GM23338 (cell line): ENCODE measurements around the gene GPC6. TPM values are rescaled to one million over a fixed set of nuclear protein-coding genes. Genes with fewer than 3 reads are reported as not detected.

Source experiments
- ATAC-seq: fragments of 200-7000 bp; cut with Tn5 transposase; 3 replicates; pipeline ENCODE4 v1.9.1; 2020
- DNase-seq: peaks from one replicate; pipeline ENCODE4 v3.0.0-alpha.2; 2015; ENCODE audit warnings: low spot score
- H2AFZ ChIP-seq: fragments of 200-600 bp; sonication (generic); 2 replicates; pipeline ENCODE4 v1.8.0; 2016; ENCODE audit warnings: antibody characterized with exemption, mild to moderate bottlenecking, moderate library complexity
- H3F3A ChIP-seq: fragments of 200-600 bp; sonication (generic); replicated peaks from 2 replicates; pipeline ENCODE4 v1.8.0; 2017; ENCODE audit warnings: antibody characterized with exemption, mixed run types, low read depth
- H3K27ac ChIP-seq: fragments of 200-600 bp; sonication (generic); 2 replicates; pipeline ENCODE4 v1.6.1; 2016; ENCODE audit warnings: low read depth
- H3K27me3 ChIP-seq: fragments of 200-600 bp; sonication (generic); 2 replicates; pipeline ENCODE4 v1.8.0; 2016; ENCODE audit warnings: mild to moderate bottlenecking, mixed run types, moderate library complexity; ENCODE audit not compliant: insufficient read depth
- H3K36me3 ChIP-seq: fragments of 200-600 bp; sonication (generic); 2 replicates; pipeline ENCODE4 v1.8.0; 2016; ENCODE audit warnings: mild to moderate bottlenecking; ENCODE audit not compliant: insufficient read depth
- H3K4me1 ChIP-seq: fragments of 200-600 bp; sonication (generic); 2 replicates; pipeline ENCODE4 v1.8.0; 2016; ENCODE audit warnings: mild to moderate bottlenecking, moderate library complexity; ENCODE audit not compliant: insufficient read depth
- H3K4me2 ChIP-seq: fragments of 200-600 bp; sonication (generic); 2 replicates; pipeline ENCODE4 v1.7.1; 2017; ENCODE audit warnings: mixed run types
- H3K4me3 ChIP-seq: fragments of 200-600 bp; sonication (generic); 2 replicates; pipeline ENCODE4 v1.6.1; 2016; ENCODE audit warnings: mixed run types
- H3K79me2 ChIP-seq: fragments of 200-600 bp; sonication (generic); replicated peaks from 2 replicates; pipeline ENCODE4 v1.8.0; 2017; ENCODE audit warnings: mild to moderate bottlenecking; ENCODE audit not compliant: insufficient read depth
- H3K9me2 ChIP-seq: fragments of 200-600 bp; sonication (generic); 2 replicates; pipeline ENCODE4 v1.8.0; 2017; ENCODE audit not compliant: insufficient read depth
- H4K20me1 ChIP-seq: fragments of 200-600 bp; sonication (generic); replicated peaks from 2 replicates; pipeline ENCODE4 v1.8.0; 2017; ENCODE audit warnings: mild to moderate bottlenecking; ENCODE audit not compliant: insufficient read depth
- H3K27ac Mint-ChIP-seq: 2 replicates; pipeline ENCODE4 v1.8.0; 2020; ENCODE audit warnings: inconsistent platforms, mild to moderate bottlenecking, moderate library complexity, mixed read lengths
- H3K27me3 Mint-ChIP-seq: 3 replicates; pipeline ENCODE4 v1.8.0; 2022; ENCODE audit warnings: low read depth, mild to moderate bottlenecking, moderate library complexity, mixed read lengths, inconsistent platforms; ENCODE audit not compliant: insufficient read depth, poor library complexity
- H3K36me3 Mint-ChIP-seq: 3 replicates; pipeline ENCODE4 v1.8.0; 2021; ENCODE audit warnings: low read depth, mild to moderate bottlenecking, inconsistent platforms, moderate library complexity, mixed read lengths
- H3K4me1 Mint-ChIP-seq: 3 replicates; pipeline ENCODE4 v1.8.0; 2020; ENCODE audit warnings: mild to moderate bottlenecking, inconsistent platforms, mixed read lengths
- H3K4me3 Mint-ChIP-seq: 3 replicates; pipeline ENCODE4 v1.8.0; 2021; ENCODE audit warnings: moderate library complexity, mild to moderate bottlenecking, inconsistent platforms, mixed read lengths
- H3K9me3 Mint-ChIP-seq: 3 replicates; pipeline ENCODE4 v1.8.0; 2020; ENCODE audit warnings: moderate library complexity, mild to moderate bottlenecking, inconsistent platforms, mixed read lengths
- CREB1 ChIP-seq: fragments of 250-450 bp; sonication (Bioruptor Pico); IDR thresholded peaks from 2 replicates; pipeline ENCODE4 v1.5.0; 2020; ENCODE audit warnings: low read depth, mild to moderate bottlenecking, moderate library complexity
- EZH2 ChIP-seq: fragments of 200-600 bp; sonication (generic); IDR thresholded peaks from one replicate; pipeline ENCODE4 v1.8.0; 2017; ENCODE audit warnings: antibody characterized with exemption, mild to moderate bottlenecking, low read depth; ENCODE audit not compliant: unreplicated experiment
- EZH2phosphoT487 ChIP-seq: fragments of 200-600 bp; sonication (generic); IDR thresholded peaks from one replicate; pipeline ENCODE4 v1.8.1; 2018; ENCODE audit warnings: antibody characterized with exemption; ENCODE audit not compliant: unreplicated experiment
- JUNB ChIP-seq: IDR thresholded peaks from one replicate; pipeline ENCODE4 v1.6.1; 2016; ENCODE audit warnings: antibody characterized with exemption; ENCODE audit not compliant: unreplicated experiment
- POLR2AphosphoS5 ChIP-seq: IDR thresholded peaks from 2 replicates; pipeline ENCODE4 v1.6.1; 2016; ENCODE audit warnings: antibody characterized with exemption, low read depth
- REST ChIP-seq: IDR thresholded peaks from one replicate; pipeline ENCODE4 v1.6.1; 2018; ENCODE audit warnings: antibody characterized with exemption; ENCODE audit not compliant: unreplicated experiment
- ZNF114 ChIP-seq: fragments of 250-450 bp; sonication (Bioruptor Pico); IDR thresholded peaks from 2 replicates; pipeline ENCODE4 v1.5.0; 2020; ENCODE audit warnings: mild to moderate bottlenecking, moderate library complexity
- ZNF331 ChIP-seq: fragments of 250-450 bp; sonication (Bioruptor Pico); IDR thresholded peaks from 2 replicates; pipeline ENCODE4 v1.5.0; 2020; ENCODE audit warnings: low read depth, mild to moderate bottlenecking, moderate library complexity
- polyA plus RNA-seq: library from polyadenylated mRNA; unstranded; fragments of >200 nt; fragmentation: Nextera tagmentation; extraction: Ambion mirVana; gene quantifications from 2 replicates; pipeline ENCODE4 v1.2.1, GENCODE V29; 2016
- total RNA-seq: library from RNA; depleted of rRNA; stranded (reverse); fragments of >200 nt; shearing (Covaris generic); gene quantifications from 2 replicates; pipeline ENCODE4 v1.2.3, GENCODE V29; 2014
- TF ChIP-seq, protein P1 (sequence below), 2 experiments: fragments of 200-600 bp in 1 of 2; sonication (generic) in 1 of 2; conservative IDR thresholded peaks; 2 replicates each; pipeline versions ENCODE4 v1.5.1 to v1.6.1; 2016 to 2017; ENCODE audit warnings: antibody characterized with exemption in 2 of 2, low read depth in 2 of 2, mild to moderate bottlenecking in 2 of 2, moderate library complexity in 1 of 2
- TF ChIP-seq, protein P2 (sequence below): IDR thresholded peaks from 2 replicates; pipeline ENCODE4 v1.6.1; 2016; ENCODE audit warnings: antibody characterized with exemption
- TF ChIP-seq, protein P3 (sequence below): fragments of 250-450 bp; sonication (Bioruptor Pico); IDR thresholded peaks from 2 replicates; pipeline ENCODE4 v1.5.0; 2020; ENCODE audit warnings: mild to moderate bottlenecking, moderate library complexity

Gene GPC6
- total and polyA plus RNA-seq, 2 experiments from 2014 or later: 6.4 to 28.6 TPM

- no peak for ATAC-seq
- H3F3A ChIP-seq: no peaks in the 10 kb centered on the region
- H3K36me3 ChIP-seq: no peaks in the 10 kb centered on the region
- Mint-ChIP-seq H3K4me3 (no peak overlapping the region), H3K9me3 (peaks cover 7% of the 10 kb centered on the region; the same call in 1 of the 3 replicates), H3K27ac (no peak overlapping the region), H3K27me3 (no peaks in the 10 kb centered on the region), H3K4me1 (peaks cover 4% of the 10 kb centered on the region), H3K36me3 (no peaks in the 10 kb centered on the region; the same call in 2 of the 3 replicates)
- H4K20me1 ChIP-seq: no peaks in the 10 kb centered on the region
- no peak overlapping the region for H2AFZ ChIP-seq
- H3K9me2 ChIP-seq: no peaks in the 10 kb centered on the region
- H3K27me3 ChIP-seq: no peaks in the 10 kb centered on the region
- TF ChIP-seq EZH2phosphoT487 (no peak), REST (no peak), JUNB (no peak), ZNF114 (CRISPR knock-in tag) (no peak), ZNF331 (CRISPR knock-in tag) (no peak), CREB1 (CRISPR knock-in tag) (no peak), EZH2 (no peak), POLR2AphosphoS5 (no peak)
- TF ChIP-seq, protein P1, sequence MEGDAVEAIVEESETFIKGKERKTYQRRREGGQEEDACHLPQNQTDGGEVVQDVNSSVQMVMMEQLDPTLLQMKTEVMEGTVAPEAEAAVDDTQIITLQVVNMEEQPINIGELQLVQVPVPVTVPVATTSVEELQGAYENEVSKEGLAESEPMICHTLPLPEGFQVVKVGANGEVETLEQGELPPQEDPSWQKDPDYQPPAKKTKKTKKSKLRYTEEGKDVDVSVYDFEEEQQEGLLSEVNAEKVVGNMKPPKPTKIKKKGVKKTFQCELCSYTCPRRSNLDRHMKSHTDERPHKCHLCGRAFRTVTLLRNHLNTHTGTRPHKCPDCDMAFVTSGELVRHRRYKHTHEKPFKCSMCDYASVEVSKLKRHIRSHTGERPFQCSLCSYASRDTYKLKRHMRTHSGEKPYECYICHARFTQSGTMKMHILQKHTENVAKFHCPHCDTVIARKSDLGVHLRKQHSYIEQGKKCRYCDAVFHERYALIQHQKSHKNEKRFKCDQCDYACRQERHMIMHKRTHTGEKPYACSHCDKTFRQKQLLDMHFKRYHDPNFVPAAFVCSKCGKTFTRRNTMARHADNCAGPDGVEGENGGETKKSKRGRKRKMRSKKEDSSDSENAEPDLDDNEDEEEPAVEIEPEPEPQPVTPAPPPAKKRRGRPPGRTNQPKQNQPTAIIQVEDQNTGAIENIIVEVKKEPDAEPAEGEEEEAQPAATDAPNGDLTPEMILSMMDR (conservative IDR thresholded peaks at IDR 0.05; ENCODE audit: low read depth in 2 of 2): no peak
- TF ChIP-seq, protein P2, sequence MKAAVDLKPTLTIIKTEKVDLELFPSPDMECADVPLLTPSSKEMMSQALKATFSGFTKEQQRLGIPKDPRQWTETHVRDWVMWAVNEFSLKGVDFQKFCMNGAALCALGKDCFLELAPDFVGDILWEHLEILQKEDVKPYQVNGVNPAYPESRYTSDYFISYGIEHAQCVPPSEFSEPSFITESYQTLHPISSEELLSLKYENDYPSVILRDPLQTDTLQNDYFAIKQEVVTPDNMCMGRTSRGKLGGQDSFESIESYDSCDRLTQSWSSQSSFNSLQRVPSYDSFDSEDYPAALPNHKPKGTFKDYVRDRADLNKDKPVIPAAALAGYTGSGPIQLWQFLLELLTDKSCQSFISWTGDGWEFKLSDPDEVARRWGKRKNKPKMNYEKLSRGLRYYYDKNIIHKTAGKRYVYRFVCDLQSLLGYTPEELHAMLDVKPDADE: no peak
- TF ChIP-seq, protein P3, sequence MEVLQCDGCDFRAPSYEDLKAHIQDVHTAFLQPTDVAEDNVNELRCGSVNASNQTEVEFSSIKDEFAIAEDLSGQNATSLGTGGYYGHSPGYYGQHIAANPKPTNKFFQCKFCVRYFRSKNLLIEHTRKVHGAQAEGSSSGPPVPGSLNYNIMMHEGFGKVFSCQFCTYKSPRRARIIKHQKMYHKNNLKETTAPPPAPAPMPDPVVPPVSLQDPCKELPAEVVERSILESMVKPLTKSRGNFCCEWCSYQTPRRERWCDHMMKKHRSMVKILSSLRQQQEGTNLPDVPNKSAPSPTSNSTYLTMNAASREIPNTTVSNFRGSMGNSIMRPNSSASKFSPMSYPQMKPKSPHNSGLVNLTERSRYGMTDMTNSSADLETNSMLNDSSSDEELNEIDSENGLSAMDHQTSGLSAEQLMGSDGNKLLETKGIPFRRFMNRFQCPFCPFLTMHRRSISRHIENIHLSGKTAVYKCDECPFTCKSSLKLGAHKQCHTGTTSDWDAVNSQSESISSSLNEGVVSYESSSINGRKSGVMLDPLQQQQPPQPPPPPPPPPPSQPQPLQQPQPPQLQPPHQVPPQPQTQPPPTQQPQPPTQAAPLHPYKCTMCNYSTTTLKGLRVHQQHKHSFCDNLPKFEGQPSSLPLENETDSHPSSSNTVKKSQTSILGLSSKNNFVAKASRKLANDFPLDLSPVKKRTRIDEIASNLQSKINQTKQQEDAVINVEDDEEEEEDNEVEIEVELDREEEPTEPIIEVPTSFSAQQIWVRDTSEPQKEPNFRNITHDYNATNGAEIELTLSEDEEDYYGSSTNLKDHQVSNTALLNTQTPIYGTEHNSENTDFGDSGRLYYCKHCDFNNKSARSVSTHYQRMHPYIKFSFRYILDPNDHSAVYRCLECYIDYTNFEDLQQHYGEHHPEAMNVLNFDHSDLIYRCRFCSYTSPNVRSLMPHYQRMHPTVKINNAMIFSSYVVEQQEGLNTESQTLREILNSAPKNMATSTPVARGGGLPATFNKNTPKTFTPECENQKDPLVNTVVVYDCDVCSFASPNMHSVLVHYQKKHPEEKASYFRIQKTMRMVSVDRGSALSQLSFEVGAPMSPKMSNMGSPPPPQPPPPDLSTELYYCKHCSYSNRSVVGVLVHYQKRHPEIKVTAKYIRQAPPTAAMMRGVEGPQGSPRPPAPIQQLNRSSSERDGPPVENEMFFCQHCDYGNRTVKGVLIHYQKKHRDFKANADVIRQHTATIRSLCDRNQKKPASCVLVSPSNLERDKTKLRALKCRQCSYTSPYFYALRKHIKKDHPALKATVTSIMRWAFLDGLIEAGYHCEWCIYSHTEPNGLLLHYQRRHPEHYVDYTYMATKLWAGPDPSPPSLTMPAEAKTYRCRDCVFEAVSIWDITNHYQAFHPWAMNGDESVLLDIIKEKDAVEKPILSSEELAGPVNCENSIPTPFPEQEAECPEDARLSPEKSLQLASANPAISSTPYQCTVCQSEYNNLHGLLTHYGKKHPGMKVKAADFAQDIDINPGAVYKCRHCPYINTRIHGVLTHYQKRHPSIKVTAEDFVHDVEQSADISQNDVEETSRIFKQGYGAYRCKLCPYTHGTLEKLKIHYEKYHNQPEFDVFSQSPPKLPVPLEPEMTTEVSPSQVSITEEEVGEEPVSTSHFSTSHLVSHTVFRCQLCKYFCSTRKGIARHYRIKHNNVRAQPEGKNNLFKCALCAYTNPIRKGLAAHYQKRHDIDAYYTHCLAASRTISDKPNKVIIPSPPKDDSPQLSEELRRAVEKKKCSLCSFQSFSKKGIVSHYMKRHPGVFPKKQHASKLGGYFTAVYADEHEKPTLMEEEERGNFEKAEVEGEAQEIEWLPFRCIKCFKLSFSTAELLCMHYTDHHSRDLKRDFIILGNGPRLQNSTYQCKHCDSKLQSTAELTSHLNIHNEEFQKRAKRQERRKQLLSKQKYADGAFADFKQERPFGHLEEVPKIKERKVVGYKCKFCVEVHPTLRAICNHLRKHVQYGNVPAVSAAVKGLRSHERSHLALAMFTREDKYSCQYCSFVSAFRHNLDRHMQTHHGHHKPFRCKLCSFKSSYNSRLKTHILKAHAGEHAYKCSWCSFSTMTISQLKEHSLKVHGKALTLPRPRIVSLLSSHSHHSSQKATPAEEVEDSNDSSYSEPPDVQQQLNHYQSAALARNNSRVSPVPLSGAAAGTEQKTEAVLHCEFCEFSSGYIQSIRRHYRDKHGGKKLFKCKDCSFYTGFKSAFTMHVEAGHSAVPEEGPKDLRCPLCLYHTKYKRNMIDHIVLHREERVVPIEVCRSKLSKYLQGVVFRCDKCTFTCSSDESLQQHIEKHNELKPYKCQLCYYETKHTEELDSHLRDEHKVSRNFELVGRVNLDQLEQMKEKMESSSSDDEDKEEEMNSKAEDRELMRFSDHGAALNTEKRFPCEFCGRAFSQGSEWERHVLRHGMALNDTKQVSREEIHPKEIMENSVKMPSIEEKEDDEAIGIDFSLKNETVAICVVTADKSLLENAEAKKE: no peak
- DNase-seq: no peak
- H3K79me2 ChIP-seq: no peaks in the 10 kb centered on the region
- H3K4me3 ChIP-seq: no peak overlapping the region
- no peak overlapping the region for H3K4me2 ChIP-seq
- H3K27ac ChIP-seq: no peak overlapping the region
- peaks cover 4% of the 10 kb centered on the region for H3K4me1 ChIP-seq
These were observed 1188.1 kb downstream of the GPC6 start for GRCh38 chr13:94414708-94415107.
